K562 (cell line): ENCODE data around the gene CRYBB1. TPM values are rescaled to one million over a fixed set of nuclear protein-coding genes. Genes with fewer than 3 reads are reported as not detected.
A peak's percentile ranks its signal among the peaks of the same experiment; 100 is the strongest.

Source experiments
- ATAC-seq: fragments of 200-7000 bp; cut with Tn5 transposase; 3 replicates; pipeline ENCODE4 v1.9.1; 2020; ENCODE audit warnings: moderate library complexity
- BruUV-seq: library from RNA; stranded (reverse); fragments of 400-500 nt; replicated peaks from 2 replicates; lab custom pipeline; 2021; lab: Mats Ljungman, UMichigan
- CTCF ChIA-PET: fragments of 300-600 bp; formaldehyde crosslinking; extraction: SDS; loops from one replicate; lab custom pipeline; 2021; ENCODE audit warnings: low intra/inter-chr PET ratio; lab: Yijun Ruan, JAX
- POLR2A ChIA-PET: fragments of 300-600, 350-650 bp; sonication (Branson Sonifier 250); formaldehyde crosslinking; extraction: SDS; loops from one replicate; lab custom pipeline; 2021; ENCODE audit warnings: antibody characterized with exemption, inconsistent platforms; lab: Yijun Ruan, JAX
- DNase-seq, 4 experiments: peaks; one replicate each; pipeline versions ENCODE4 v3.0.0 to v3.0.0-alpha.2; 2011 to 2018; ENCODE audit warnings: low spot score in 3 of 4, mixed read lengths in 3 of 4; ENCODE audit errors: extremely low read depth in 1 of 4
- FAIRE-seq: peaks from 2 replicates; lab custom pipeline; 2011; peaks lifted over from hg19 to GRCh38; lab: Jason Lieb, UNC
- H2AFZ ChIP-seq: 2 replicates; pipeline ENCODE4 v1.6.0; 2011; ENCODE audit warnings: low read depth, low read length, control low read depth, inconsistent platforms
- H3K27ac ChIP-seq: fragments of 200-600 bp; 3 replicates; pipeline ENCODE4 v1.8.0; 2011; ENCODE audit warnings: low read depth, mild to moderate bottlenecking, control low read depth, inconsistent platforms, low read length, moderate library complexity, mixed read lengths; ENCODE audit errors: extremely low read depth
- H3K27me3 ChIP-seq, 2 experiments: fragments of 300-600 bp in 1 of 2; 2 replicates in 1 of 2; 3 replicates in 1 of 2; pipeline versions ENCODE4 v1.6.0 to v1.8.0; 2011; ENCODE audit warnings: inconsistent platforms in 2 of 2, low read length in 2 of 2, mild to moderate bottlenecking in 1 of 2, mixed read lengths in 1 of 2, moderate library complexity in 1 of 2; ENCODE audit not compliant: control insufficient read depth in 2 of 2, insufficient read depth in 2 of 2
- H3K36me3 ChIP-seq: fragments of 300-600 bp; 3 replicates; pipeline ENCODE4 v1.8.0; 2011; ENCODE audit warnings: mild to moderate bottlenecking, low read length, inconsistent platforms; ENCODE audit not compliant: control insufficient read depth, insufficient read depth
- H3K4me1 ChIP-seq, 2 experiments: fragments of 200-600 bp in 1 of 2; replicated peaks in 1 of 2; 2 replicates in 1 of 2; 3 replicates in 1 of 2; pipeline versions ENCODE4 v1.5.1 to v1.8.0; 2011; ENCODE audit warnings: inconsistent platforms in 2 of 2, low read length in 2 of 2, mild to moderate bottlenecking in 1 of 2, mixed read lengths in 1 of 2, moderate library complexity in 1 of 2; ENCODE audit not compliant: control insufficient read depth in 2 of 2, insufficient read depth in 2 of 2
- H3K4me2 ChIP-seq: 2 replicates; pipeline ENCODE4 v1.6.1; 2011; ENCODE audit warnings: low read length, control low read depth, inconsistent platforms, mixed read lengths; ENCODE audit not compliant: insufficient read depth
- H3K4me3 ChIP-seq: fragments of 200-600 bp; sonication (generic), shearing (Covaris generic); 2 replicates; pipeline ENCODE4 v1.5.1; 2016; ENCODE audit warnings: control low read depth, inconsistent platforms
- H3K79me2 ChIP-seq: fragments of 200-600 bp; 3 replicates; pipeline ENCODE4 v1.8.0; 2011; ENCODE audit warnings: low read length, inconsistent platforms; ENCODE audit not compliant: control insufficient read depth, insufficient read depth
- H3K9ac ChIP-seq, 2 experiments: 2 replicates each; pipeline versions ENCODE4 v1.6.0 to v1.6.1; 2011; ENCODE audit warnings: low read depth in 2 of 2, low read length in 2 of 2, control low read depth in 1 of 2, inconsistent platforms in 1 of 2, mild to moderate bottlenecking in 1 of 2, mixed read lengths in 1 of 2; ENCODE audit not compliant: insufficient read depth in 1 of 2
- H3K9me1 ChIP-seq: one replicate; pipeline ENCODE4 v1.6.0; 2011; ENCODE audit warnings: inconsistent platforms, mild to moderate bottlenecking, low read length, moderate library complexity; ENCODE audit not compliant: control insufficient read depth, insufficient read depth
- H3K9me3 ChIP-seq: replicated peaks from 2 replicates; pipeline ENCODE4 v1.5.1; 2011; ENCODE audit warnings: low read depth, low read length, inconsistent platforms; ENCODE audit not compliant: control insufficient read depth, insufficient read depth
- H4K20me1 ChIP-seq: replicated peaks from 2 replicates; pipeline ENCODE4 v1.6.1; 2011; ENCODE audit warnings: low read length, inconsistent platforms, mixed read lengths; ENCODE audit not compliant: control insufficient read depth, insufficient read depth
- BCOR ChIP-seq: fragments of 450-650 bp; IDR thresholded peaks from 2 replicates; pipeline ENCODE4 v1.6.1; 2016
- KHSRP ChIP-seq: fragments of 450-650 bp; IDR thresholded peaks from 2 replicates; pipeline ENCODE4 v1.6.1; 2017
- NR0B1 ChIP-seq: fragments of 450-650 bp; IDR thresholded peaks from one replicate; pipeline ENCODE4 v1.6.1; 2018; ENCODE audit warnings: mild to moderate bottlenecking, moderate library complexity; ENCODE audit not compliant: partially characterized antibody
- ZNF121 ChIP-seq: sonication (generic); formaldehyde crosslinking; conservative IDR thresholded peaks from 2 replicates; pipeline ENCODE4 v1.8.0; 2022; ENCODE audit warnings: missing genetic modification reagents
- ZNF384 ChIP-seq: IDR thresholded peaks from 2 replicates; pipeline ENCODE4 v1.6.1; 2012; ENCODE audit warnings: low read depth, low read length, improper control_type of control experiment
- WGBS: fragments of 100-300 bp; shearing (Covaris generic); methylation state at CpG from one replicate; pipeline ENCODE4 v1.1.6; 2016; ENCODE audit warnings: low coverage, mixed read lengths; ENCODE audit not compliant: insufficient coverage; ENCODE audit errors: missing lambda C conversion rate; 5-methylcytosine and 5-hydroxymethylcytosine counted together
- in situ Hi-C: fragments of 300-500 bp; cut with MboI; formaldehyde crosslinking; loops from 4 replicates; pipeline ENCODE4 v1.15.0; 2018; ENCODE audit warnings: inconsistent platforms, mixed read lengths
- intact Hi-C: fragments of 100-400 bp; cut with micrococcal nuclease; formaldehyde crosslinking; loops from 2 replicates; pipeline ENCODE4 v1.14.2; 2022
- polyA plus RNA-seq, 8 experiments: library from polyadenylated mRNA; depleted of rRNA in 4 of 8; stranded (reverse) in 5 of 8; unstranded in 3 of 8; fragments of >200 nt; fragmentation: Nextera tagmentation in 2 of 8; fragmentation: Illumina TruSeq in 1 of 8; extraction: Ambion mirVana in 2 of 8; extraction: Trizol in 1 of 8; gene quantifications; 2 replicates each; pipeline versions ENCODE4 v1.2.1 to v1.2.3, GENCODE V29; 2011 to 2014; ENCODE audit warnings: inconsistent platforms in 1 of 8, missing spikeins in 1 of 8
- total RNA-seq, 7 experiments: library from RNA; depleted of rRNA in 6 of 7; stranded (reverse); fragments of >200 nt in 6 of 7; fragmentation: Illumina TruSeq in 2 of 7; extraction: Trizol in 2 of 7; gene quantifications; 2 replicates each; pipeline versions ENCODE4 v1.2.1 to v1.2.3, GENCODE V29; 2011 to 2021; ENCODE audit warnings: low replicate concordance in 1 of 7
- TF ChIP-seq, protein P1 (sequence below): sonication (generic); formaldehyde crosslinking; IDR thresholded peaks from 2 replicates; pipeline ENCODE4 v1.8.0; 2022; ENCODE audit warnings: mild to moderate bottlenecking, missing genetic modification reagents
- TF ChIP-seq, protein P2 (sequence below): sonication (generic); formaldehyde crosslinking; IDR thresholded peaks from 2 replicates; pipeline ENCODE4 v1.8.1; 2023; ENCODE audit warnings: missing genetic modification reagents, mild to moderate bottlenecking, borderline replicate concordance

The CRYBB1 gene
- total and polyA plus RNA-seq, 9 of the 15 experiments (the other 6 are each of a cell fraction or from before 2014, with no cell fraction given): 0.16 to 0.45 (median 0.33) TPM; not detected in 2

DNA sequence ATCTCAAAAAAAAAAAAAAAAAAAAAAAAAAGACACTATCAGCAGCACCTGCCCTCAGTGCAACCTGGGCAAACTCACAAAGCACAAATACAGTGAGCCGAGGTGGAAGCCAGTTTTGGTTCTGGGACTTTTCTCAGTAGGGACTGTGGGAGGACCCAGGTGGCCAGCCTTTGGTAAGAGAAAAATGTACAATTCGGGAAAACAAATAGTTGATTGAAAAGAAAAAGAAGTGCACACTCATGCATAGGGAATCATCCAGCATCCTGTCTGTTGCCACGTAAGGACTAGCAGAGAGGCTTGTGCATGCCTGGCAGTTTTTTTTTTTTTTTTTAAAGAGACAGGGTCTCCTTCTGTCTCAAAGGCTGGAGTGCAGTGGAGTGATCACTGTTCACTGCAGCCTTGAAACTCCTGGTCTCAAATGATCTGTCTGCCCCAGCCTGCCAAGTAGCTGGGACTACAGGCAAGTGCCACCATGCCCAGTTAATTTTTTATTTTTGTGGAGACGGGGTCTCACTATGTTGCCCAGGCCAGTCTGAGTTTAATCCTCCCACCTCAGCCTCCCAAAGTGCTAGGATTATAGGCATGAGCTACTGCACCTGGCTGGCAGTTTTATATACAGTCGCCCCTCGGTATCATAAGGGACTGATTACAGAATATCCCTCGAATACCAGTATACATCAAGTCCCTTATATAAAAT, 64.6 kb downstream of the CRYBB1 start:
- Histone ChIP-seq H3K4me3 (no peak overlapping the region), H3K4me2 (no peak overlapping the region)
- in situ Hi-C loops: no loop called here

More for the DNA sequence above, 64.6 kb downstream of the CRYBB1 start:
- Histone ChIP-seq H3K27me3 (no peaks in the 10 kb centered on the region), H2AFZ (no peak overlapping the region), H4K20me1 (peaks cover 30% of the 10 kb centered on the region), H3K9me3 (no peaks in the 10 kb centered on the region), H3K9me1 (peaks cover 9% of the 10 kb centered on the region), H3K36me3 (peaks cover 60% of the 10 kb centered on the region), H3K79me2 (peaks cover 90% of the 10 kb centered on the region), H3K4me1 (peaks cover 0 to 8% of the 10 kb centered on the region in 2 experiments; a peak in 2 of 5 replicates), H3K9ac (no peak overlapping the region), H3K27ac (no peak overlapping the region)
- WGBS: 78% methylated on average over 7 of the region's 7 CpGs
- ATAC-seq: no peak; the same call in 2 of the 3 replicates
- no peak for DNase-seq
- no TSS peak for BruUV-seq
- FAIRE-seq: no peak
- ChIA-PET CTCF (no interaction called here), POLR2A (interaction anchor here (1.3 kb wide), 1 partner anchor 12 kb away, joined by 4 read pairs; no protein-coding TSS in a partner anchor)
- intact Hi-C loops: no loop called here
- no peak for TF ChIP-seq NR0B1
- TF ChIP-seq ZNF384: peak; percentile 91
- TF ChIP-seq, protein P1, sequence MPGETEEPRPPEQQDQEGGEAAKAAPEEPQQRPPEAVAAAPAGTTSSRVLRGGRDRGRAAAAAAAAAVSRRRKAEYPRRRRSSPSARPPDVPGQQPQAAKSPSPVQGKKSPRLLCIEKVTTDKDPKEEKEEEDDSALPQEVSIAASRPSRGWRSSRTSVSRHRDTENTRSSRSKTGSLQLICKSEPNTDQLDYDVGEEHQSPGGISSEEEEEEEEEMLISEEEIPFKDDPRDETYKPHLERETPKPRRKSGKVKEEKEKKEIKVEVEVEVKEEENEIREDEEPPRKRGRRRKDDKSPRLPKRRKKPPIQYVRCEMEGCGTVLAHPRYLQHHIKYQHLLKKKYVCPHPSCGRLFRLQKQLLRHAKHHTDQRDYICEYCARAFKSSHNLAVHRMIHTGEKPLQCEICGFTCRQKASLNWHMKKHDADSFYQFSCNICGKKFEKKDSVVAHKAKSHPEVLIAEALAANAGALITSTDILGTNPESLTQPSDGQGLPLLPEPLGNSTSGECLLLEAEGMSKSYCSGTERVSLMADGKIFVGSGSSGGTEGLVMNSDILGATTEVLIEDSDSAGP (CRISPR knock-in tag): peak; percentile 45; the same call in 1 of the 2 replicates
- TF ChIP-seq KHSRP: no peak
- TF ChIP-seq ZNF121 (CRISPR knock-in tag): peak; percentile 24; the same call in 1 of the 2 replicates
- TF ChIP-seq, protein P2, sequence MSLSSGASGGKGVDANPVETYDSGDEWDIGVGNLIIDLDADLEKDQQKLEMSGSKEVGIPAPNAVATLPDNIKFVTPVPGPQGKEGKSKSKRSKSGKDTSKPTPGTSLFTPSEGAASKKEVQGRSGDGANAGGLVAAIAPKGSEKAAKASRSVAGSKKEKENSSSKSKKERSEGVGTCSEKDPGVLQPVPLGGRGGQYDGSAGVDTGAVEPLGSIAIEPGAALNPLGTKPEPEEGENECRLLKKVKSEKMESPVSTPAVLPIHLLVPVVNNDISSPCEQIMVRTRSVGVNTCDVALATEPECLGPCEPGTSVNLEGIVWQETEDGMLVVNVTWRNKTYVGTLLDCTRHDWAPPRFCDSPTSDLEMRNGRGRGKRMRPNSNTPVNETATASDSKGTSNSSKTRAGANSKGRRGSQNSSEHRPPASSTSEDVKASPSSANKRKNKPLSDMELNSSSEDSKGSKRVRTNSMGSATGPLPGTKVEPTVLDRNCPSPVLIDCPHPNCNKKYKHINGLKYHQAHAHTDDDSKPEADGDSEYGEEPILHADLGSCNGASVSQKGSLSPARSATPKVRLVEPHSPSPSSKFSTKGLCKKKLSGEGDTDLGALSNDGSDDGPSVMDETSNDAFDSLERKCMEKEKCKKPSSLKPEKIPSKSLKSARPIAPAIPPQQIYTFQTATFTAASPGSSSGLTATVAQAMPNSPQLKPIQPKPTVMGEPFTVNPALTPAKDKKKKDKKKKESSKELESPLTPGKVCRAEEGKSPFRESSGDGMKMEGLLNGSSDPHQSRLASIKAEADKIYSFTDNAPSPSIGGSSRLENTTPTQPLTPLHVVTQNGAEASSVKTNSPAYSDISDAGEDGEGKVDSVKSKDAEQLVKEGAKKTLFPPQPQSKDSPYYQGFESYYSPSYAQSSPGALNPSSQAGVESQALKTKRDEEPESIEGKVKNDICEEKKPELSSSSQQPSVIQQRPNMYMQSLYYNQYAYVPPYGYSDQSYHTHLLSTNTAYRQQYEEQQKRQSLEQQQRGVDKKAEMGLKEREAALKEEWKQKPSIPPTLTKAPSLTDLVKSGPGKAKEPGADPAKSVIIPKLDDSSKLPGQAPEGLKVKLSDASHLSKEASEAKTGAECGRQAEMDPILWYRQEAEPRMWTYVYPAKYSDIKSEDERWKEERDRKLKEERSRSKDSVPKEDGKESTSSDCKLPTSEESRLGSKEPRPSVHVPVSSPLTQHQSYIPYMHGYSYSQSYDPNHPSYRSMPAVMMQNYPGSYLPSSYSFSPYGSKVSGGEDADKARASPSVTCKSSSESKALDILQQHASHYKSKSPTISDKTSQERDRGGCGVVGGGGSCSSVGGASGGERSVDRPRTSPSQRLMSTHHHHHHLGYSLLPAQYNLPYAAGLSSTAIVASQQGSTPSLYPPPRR (CRISPR knock-in tag): no peak
- TF ChIP-seq BCOR: 0 out of 2 replicates have a peak, but pooled peaks have one; percentile 23
